MCF 10A (cell line): ENCODE results near the gene POLR2M. TPM values are rescaled to one million over a fixed set of nuclear protein-coding genes. Genes with fewer than 3 reads are reported as not detected.

Experiments
- BruUV-seq: library from RNA; stranded (reverse); fragments of 400-500 nt; replicated peaks from 2 replicates; lab custom pipeline; 2021; lab: Mats Ljungman, UMichigan
- CTCF ChIA-PET: fragments of 300-600 bp; sonication (Branson Sonifier 250); formaldehyde crosslinking; extraction: SDS; loops from one replicate; lab custom pipeline; 2021; ENCODE audit warnings: antibody characterized with exemption, inconsistent platforms; lab: Yijun Ruan, JAX
- POLR2A ChIA-PET: fragments of 300-600, 350-650 bp; sonication (Branson Sonifier 250); formaldehyde crosslinking; extraction: SDS; loops from one replicate; lab custom pipeline; 2020; ENCODE audit warnings: antibody characterized with exemption, inconsistent platforms; lab: Yijun Ruan, JAX
- DNase-seq: peaks from one replicate; pipeline ENCODE4 v3.0.0-alpha.2; 2018; ENCODE audit not compliant: unreplicated experiment
- H3K27ac Mint-ChIP-seq: one replicate; pipeline ENCODE4 v1.8.0; 2022; ENCODE audit warnings: mild to moderate bottlenecking, low read depth, mixed read lengths; ENCODE audit not compliant: unreplicated experiment
- H3K27me3 Mint-ChIP-seq: one replicate; pipeline ENCODE4 v1.8.0; 2022; ENCODE audit warnings: mixed read lengths; ENCODE audit not compliant: insufficient read depth, unreplicated experiment
- H3K36me3 Mint-ChIP-seq: one replicate; pipeline ENCODE4 v1.8.0; 2022; ENCODE audit warnings: mild to moderate bottlenecking, moderate library complexity, mixed read lengths; ENCODE audit not compliant: insufficient read depth, unreplicated experiment
- H3K4me1 Mint-ChIP-seq: one replicate; pipeline ENCODE4 v1.8.0; 2022; ENCODE audit warnings: mixed read lengths; ENCODE audit not compliant: insufficient read depth, unreplicated experiment
- H3K4me3 Mint-ChIP-seq: one replicate; pipeline ENCODE4 v1.8.0; 2022; ENCODE audit warnings: mild to moderate bottlenecking, moderate library complexity, mixed read lengths; ENCODE audit not compliant: unreplicated experiment
- H3K9me3 Mint-ChIP-seq: one replicate; pipeline ENCODE4 v1.8.0; 2022; ENCODE audit warnings: mixed read lengths; ENCODE audit not compliant: unreplicated experiment
- CTCF ChIP-seq: fragments of 200-600 bp; IDR thresholded peaks from one replicate; pipeline ENCODE4 v1.8.0; 2022; ENCODE audit warnings: antibody characterized with exemption, mild to moderate bottlenecking; ENCODE audit not compliant: unreplicated experiment
- intact Hi-C: fragments of 100-400 bp; cut with micrococcal nuclease; formaldehyde crosslinking; loops from 2 replicates; pipeline ENCODE4 v1.14.1; 2022
- total RNA-seq: library from RNA; stranded (reverse); gene quantifications from 2 replicates; pipeline ENCODE4 v1.2.3, GENCODE V29; 2022

POLR2M gene
- total RNA-seq, 1 experiment from 2014 or later: 114 TPM

- Mint-ChIP-seq H3K9me3 (no peaks in the 10 kb centered on the region), H3K36me3 (no peaks in the 10 kb centered on the region), H3K4me3 (no peak overlapping the region), H3K27me3 (no peaks in the 10 kb centered on the region), H3K4me1 (peaks cover 14% of the 10 kb centered on the region), H3K27ac (no peak overlapping the region)
- ChIA-PET CTCF (interaction anchor here (0.6 to 1.5 kb wide), 8 partner anchors 10 to 408 kb away, joined by 3 to 4 read pairs (median 3); no protein-coding TSS in a partner anchor), POLR2A (interaction anchor here (2.6 kb wide), 1 partner anchor 14 kb away, joined by 7 read pairs; no protein-coding TSS in a partner anchor)
- BruUV-seq: no TSS peak
- no peak for TF ChIP-seq CTCF
- intact Hi-C loops: no loop called here
- DNase-seq: peak; percentile 23
These were observed 43.7 kb upstream of the POLR2M start for GRCh38 chr15:57662802-57663201.

GRCh38 chr15:57663262-57663661 lies 43.3 kb upstream of the POLR2M start:
- TF ChIP-seq CTCF: no peak
- Mint-ChIP-seq H3K27me3 (no peaks in the 10 kb centered on the region), H3K4me3 (no peak overlapping the region), H3K4me1 (peaks cover 19% of the 10 kb centered on the region), H3K9me3 (no peaks in the 10 kb centered on the region), H3K36me3 (no peaks in the 10 kb centered on the region), H3K27ac (no peak overlapping the region)
- no TSS peak for BruUV-seq
- no peak for DNase-seq
- intact Hi-C loops: no loop called here
- ChIA-PET POLR2A (interaction anchor here (2.6 kb wide), 1 partner anchor 14 kb away, joined by 7 read pairs; no protein-coding TSS in a partner anchor), CTCF (interaction anchor here (0.6 to 1.5 kb wide), 6 partner anchors 10 to 408 kb away, joined by 3 to 4 read pairs (median 3); no protein-coding TSS in a partner anchor)

- CTCF ChIA-PET: interaction anchor here (0.6 to 6.3 kb wide), 15 partner anchors 9 to 551 kb away, joined by 3 to 64 read pairs (median 5); no protein-coding TSS in a partner anchor
- no peak overlapping the region for H3K4me3 Mint-ChIP-seq
- H3K9me3 Mint-ChIP-seq: no peaks in the 10 kb centered on the region
- DNase-seq: no peak
- H3K27ac Mint-ChIP-seq: no peak overlapping the region
- no peaks in the 10 kb centered on the region for H3K36me3 Mint-ChIP-seq
- peaks cover 19% of the 10 kb centered on the region for H3K4me1 Mint-ChIP-seq
- H3K27me3 Mint-ChIP-seq: no peaks in the 10 kb centered on the region
- POLR2A ChIA-PET: interaction anchor here (1.4 to 5.9 kb wide), 2 partner anchors 8 to 41 kb away, joined by 4 to 45 read pairs; partner anchors contain the start of gene POLR2M
- TF ChIP-seq CTCF: no peak
- no TSS peak for BruUV-seq
- intact Hi-C loops: no loop called here
These were observed 41.3 kb upstream of the POLR2M start for GRCh38 chr15:57665194-57665593.

- CTCF ChIA-PET: interaction anchor here (0.6 to 6.3 kb wide), 12 partner anchors 9 to 517 kb away, joined by 3 to 64 read pairs (median 4); no protein-coding TSS in a partner anchor
- intact Hi-C loops: loop anchor here (2.0 kb wide), 2 partner anchors 43 to 517 kb away; no protein-coding TSS in a partner anchor
- H3K4me1 Mint-ChIP-seq: peaks cover 19% of the 10 kb centered on the region
- no peaks in the 10 kb centered on the region for H3K9me3 Mint-ChIP-seq
- H3K27me3 Mint-ChIP-seq: no peaks in the 10 kb centered on the region
- POLR2A ChIA-PET: interaction anchor here (1.1 to 5.9 kb wide), 4 partner anchors 9 to 193 kb away, joined by 3 to 45 read pairs (median 4); partner anchors contain the start of gene POLR2M
- TF ChIP-seq CTCF: no peak
- H3K4me3 Mint-ChIP-seq: no peak overlapping the region
- no peaks in the 10 kb centered on the region for H3K36me3 Mint-ChIP-seq
- BruUV-seq: no TSS peak
- no peak overlapping the region for H3K27ac Mint-ChIP-seq
- DNase-seq: peak; percentile 38
These were observed 40.6 kb upstream of the POLR2M start for GRCh38 chr15:57665939-57666338.
